ENCODE measurements around the gene NFKBIB. TPM values are rescaled to one million over a fixed set of nuclear protein-coding genes. Genes with fewer than 3 reads are reported as not detected.

Gene NFKBIB
- total RNA-seq, 4 donors from 2014 or later = 24.1 to 39.4 (median 35.8) TPM

DNA sequence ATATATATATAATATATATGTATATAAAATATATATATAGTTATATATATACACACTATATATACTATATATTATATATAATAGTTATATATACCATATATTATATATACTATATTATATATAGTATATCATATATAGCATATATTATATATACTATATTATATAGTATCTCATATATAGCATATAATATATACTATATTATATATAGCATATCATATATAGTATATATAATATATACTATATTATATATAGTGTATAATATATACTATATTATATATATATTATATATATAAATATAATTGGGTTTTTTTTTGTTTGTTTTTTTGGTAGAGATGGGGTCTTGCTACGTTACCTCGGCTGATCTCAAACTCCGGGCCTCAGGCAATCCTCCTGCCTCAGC lies 38.4 kb upstream of the NFKBIB start:
- Histone ChIP-seq H3K27ac (replicated peaks in 1 of 4) (no peak overlapping the region), H3K36me3 (no peaks in the 10 kb centered on the region), H3K4me1 (peaks cover 13 to 19% (median 15%) of the 10 kb centered on the region in 4 donors), H3K4me3 (no peak overlapping the region), H3K27me3 (no peaks in the 10 kb centered on the region), H3K9me3 (no peaks in the 10 kb centered on the region)
- TF ChIP-seq POLR2AphosphoS5 (IDR thresholded peaks at IDR 0.05) (no peak), CTCF (IDR thresholded peaks at IDR 0.05) (no peak), EP300 (IDR thresholded peaks at IDR 0.05) (no peak), POLR2A (IDR thresholded peaks at IDR 0.05; ENCODE audit: low read depth) (no peak)
- 96% methylated on average over 3 of the region's 3 CpGs for WGBS
- intact Hi-C loops (cut with DNase I) = no loop called here
- no peak for DNase-seq (ENCODE audit: extremely low spot score)

DNA sequence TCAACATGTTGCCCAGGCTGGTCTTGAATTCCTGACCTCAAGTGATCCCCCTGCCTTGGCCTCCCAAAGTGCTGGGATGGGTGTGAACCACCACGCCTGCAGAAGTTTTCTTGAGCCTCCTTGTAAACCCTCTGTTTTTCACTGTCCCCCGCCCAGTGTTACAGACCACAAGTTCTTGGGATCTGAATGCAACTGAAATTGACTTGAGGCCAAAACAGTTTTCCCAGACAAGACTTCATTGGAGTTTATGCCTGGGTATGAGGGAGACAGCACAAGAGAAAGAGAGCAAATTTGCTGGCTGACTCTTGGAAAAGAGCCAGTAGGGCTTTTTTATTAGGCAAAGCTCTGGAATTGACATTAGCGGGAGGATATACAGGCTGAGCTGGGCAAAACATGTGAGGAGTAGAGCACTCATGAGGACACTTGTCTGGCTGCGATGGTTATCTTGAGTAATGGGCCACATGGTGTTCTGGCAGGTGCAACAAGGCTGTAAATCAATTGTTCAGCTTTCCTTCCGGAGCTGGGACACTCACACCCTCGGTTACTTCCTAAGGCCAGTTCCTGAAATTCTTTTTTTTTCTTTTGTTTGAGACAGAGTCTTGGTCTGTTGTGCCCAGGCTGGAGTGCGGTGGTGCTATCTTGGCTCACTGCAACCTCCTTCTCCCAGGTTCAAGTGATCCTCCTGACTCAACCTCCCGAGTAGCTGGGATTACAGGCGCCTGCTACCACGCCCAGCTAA lies 37.3 kb upstream of the NFKBIB start:
- peak overlapping the region; percentile 10 to 52 (median 43) for H3K27ac ChIP-seq (replicated peaks in 1 of 4)
- intact Hi-C loops (cut with DNase I) = no loop called here
- no peak for DNase-seq (ENCODE audit: extremely low spot score)

DNA sequence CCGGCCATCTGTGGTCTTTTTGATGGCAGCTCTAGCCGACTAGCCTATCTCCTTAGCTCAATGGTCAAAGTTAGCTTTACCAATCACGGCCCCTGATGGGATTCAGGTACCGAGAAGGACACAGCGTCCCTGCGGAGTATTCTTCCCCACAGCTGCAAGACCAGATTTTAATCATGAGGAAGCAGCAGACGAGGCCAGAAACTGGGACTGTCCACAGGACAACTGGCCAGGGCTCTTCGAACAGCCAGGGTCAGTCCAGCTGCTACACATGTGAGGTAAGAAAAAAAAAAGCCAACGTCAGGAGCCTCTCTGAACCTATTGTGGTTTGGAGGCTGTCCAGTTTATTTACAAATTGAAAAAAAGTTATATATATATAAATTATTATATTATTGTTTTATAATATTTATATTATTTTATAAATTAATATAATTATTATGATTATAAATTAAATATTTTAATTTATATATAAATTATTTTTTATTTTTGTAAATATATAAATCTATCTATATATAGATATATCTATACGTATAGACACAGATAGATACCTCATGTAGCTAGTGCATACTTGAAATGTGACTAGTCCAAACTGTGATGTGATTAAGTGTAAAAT lies 32.5 kb upstream of the NFKBIB start:
- H3K9me3 ChIP-seq = no peaks in the 10 kb centered on the region
- WGBS = 86% methylated on average over 10 of the region's 10 CpGs
- peaks cover 0 to 4% (median 0%) of the 10 kb centered on the region in 4 donors for H3K27me3 ChIP-seq
- intact Hi-C loops (cut with DNase I) = no loop called here
- H3K4me1 ChIP-seq = peaks cover 20 to 35% (median 32%) of the 10 kb centered on the region in 4 donors
- TF ChIP-seq EP300 (IDR thresholded peaks at IDR 0.05) (no peak), CTCF (IDR thresholded peaks at IDR 0.05) (no peak), POLR2A (IDR thresholded peaks at IDR 0.05; ENCODE audit: low read depth) (no peak), POLR2AphosphoS5 (IDR thresholded peaks at IDR 0.05) (no peak)
- no peak overlapping the region for H3K4me3 ChIP-seq
- H3K36me3 ChIP-seq = no peaks in the 10 kb centered on the region
- DNase-seq (ENCODE audit: extremely low spot score) = no peak
- H3K27ac ChIP-seq (replicated peaks in 1 of 4) = no peak overlapping the region

More for the DNA sequence above, 37.3 kb upstream of the NFKBIB start:
- H3K4me3 ChIP-seq = no peak overlapping the region
- WGBS = 47% methylated on average over 10 of the region's 10 CpGs
- H3K4me1 ChIP-seq = peaks cover 13 to 19% (median 15%) of the 10 kb centered on the region in 4 donors
- no peaks in the 10 kb centered on the region for H3K27me3 ChIP-seq
- no peaks in the 10 kb centered on the region for H3K9me3 ChIP-seq
- no peak for TF ChIP-seq POLR2A (IDR thresholded peaks at IDR 0.05; ENCODE audit: low read depth)
- TF ChIP-seq POLR2AphosphoS5 (IDR thresholded peaks at IDR 0.05) = peak; percentile 27 to 49
- H3K36me3 ChIP-seq = no peaks in the 10 kb centered on the region

GRCh38 chr19:38868551-38868950 lies 31.2 kb upstream of the NFKBIB start:
- Histone ChIP-seq H3K36me3 (no peaks in the 10 kb centered on the region), H3K9me3 (no peaks in the 10 kb centered on the region), H3K4me1 (peaks cover 15 to 26% (median 23%) of the 10 kb centered on the region in 4 donors), H3K4me3 (no peak overlapping the region), H3K27me3 (peaks cover 0 to 4% (median 0%) of the 10 kb centered on the region in 4 donors), H3K27ac (replicated peaks in 1 of 4) (no peak overlapping the region)
- 87% methylated on average over 6 of the region's 6 CpGs for WGBS
- intact Hi-C loops (cut with DNase I) = loop anchor here (2.0 kb wide), 1 partner anchor 16 kb away; no protein-coding TSS in a partner anchor
- no peak for DNase-seq (ENCODE audit: extremely low spot score)
- no peak for TF ChIP-seq EP300 (IDR thresholded peaks at IDR 0.05)
- TF ChIP-seq CTCF (IDR thresholded peaks at IDR 0.05) = no peak
- TF ChIP-seq POLR2AphosphoS5 (IDR thresholded peaks at IDR 0.05) = no peak
- no peak for TF ChIP-seq POLR2A (IDR thresholded peaks at IDR 0.05; ENCODE audit: low read depth)

GRCh38 chr19:38869160-38869835 lies 30.5 kb upstream of the NFKBIB start:
- Histone ChIP-seq H3K36me3 (no peaks in the 10 kb centered on the region), H3K4me3 (peak overlapping the region; percentile 57 to 61 (median 58)), H3K27ac (replicated peaks in 1 of 4) (peak overlapping the region in 3 of 4 donors; percentile 15 to 70 (median 68)), H3K9me3 (no peaks in the 10 kb centered on the region), H3K27me3 (peaks cover 0 to 4% (median 0%) of the 10 kb centered on the region in 4 donors), H3K4me1 (peaks cover 16 to 26% (median 21%) of the 10 kb centered on the region in 4 donors)
- no peak for TF ChIP-seq POLR2AphosphoS5 (IDR thresholded peaks at IDR 0.05)
- no peak for TF ChIP-seq POLR2A (IDR thresholded peaks at IDR 0.05; ENCODE audit: low read depth)
- TF ChIP-seq CTCF (IDR thresholded peaks at IDR 0.05) = no peak
- no peak for DNase-seq (ENCODE audit: extremely low spot score)
- 8% methylated on average over 7 of the region's 34 CpGs for WGBS
- intact Hi-C loops (cut with DNase I) = loop anchor here (2.0 kb wide), 1 partner anchor 16 kb away; no protein-coding TSS in a partner anchor
